HT-29 (cell line): ENCODE measurements around the gene FYB2. TPM values are rescaled to one million over a fixed set of nuclear protein-coding genes. Genes with fewer than 3 reads are reported as not detected.
A peak's percentile ranks its signal among the peaks of the same experiment; 100 is the strongest.

ENCODE experiments used
- DNase-seq: peaks from one replicate; pipeline ENCODE4 v3.0.0-alpha.2; 2015; ENCODE audit warnings: low spot score
- total RNA-seq: library from RNA; depleted of rRNA; stranded (reverse); fragments of >200 nt; shearing (Covaris generic); gene quantifications from 2 replicates; pipeline ENCODE4 v1.2.3, GENCODE V29; 2014; rRNA removed

FYB2 gene
- total RNA-seq, 1 experiment from 2014 or later, result not detected

GRCh38 chr1:56715156-56715555 is 104.0 kb downstream of the FYB2 start:
- DNase-seq, result no peak

- no peak for DNase-seq
Measured at GRCh38 chr1:56713112-56713511, 106.1 kb downstream of the FYB2 start.

- no peak for DNase-seq
Measured at GRCh38 chr1:56712150-56712549, 107.1 kb downstream of the FYB2 start.

GRCh38 chr1:56710646-56711045 is 108.6 kb downstream of the FYB2 start:
- DNase-seq, result no peak

- no peak for DNase-seq
Measured at GRCh38 chr1:56709995-56710394, 109.2 kb downstream of the FYB2 start.

GRCh38 chr1:56709269-56709880 is 109.8 kb downstream of the FYB2 start:
- peak; percentile 82 for DNase-seq

- DNase-seq, result no peak
Measured at GRCh38 chr1:56707379-56707778, 111.8 kb downstream of the FYB2 start.

GRCh38 chr1:56703747-56704146 is 115.5 kb downstream of the FYB2 start:
- DNase-seq, result no peak

GRCh38 chr1:56696663-56697062 is 122.5 kb downstream of the FYB2 start:
- no peak for DNase-seq

GRCh38 chr1:56688522-56689026 is 130.6 kb downstream of the FYB2 start:
- DNase-seq, result peak; percentile 82

GRCh38 chr1:56686169-56686568 is 133.0 kb downstream of the FYB2 start:
- no peak for DNase-seq

GRCh38 chr1:56683569-56683968 is 135.6 kb downstream of the FYB2 start:
- no peak for DNase-seq

- no peak for DNase-seq
Measured at GRCh38 chr1:56676571-56677035, 142.6 kb downstream of the FYB2 start.

GRCh38 chr1:56675763-56676162 is 143.4 kb downstream of the FYB2 start:
- no peak for DNase-seq

GRCh38 chr1:56672579-56672978 is 146.6 kb downstream of the FYB2 start:
- DNase-seq, result no peak

GRCh38 chr1:56671542-56671941 is 147.7 kb downstream of the FYB2 start:
- DNase-seq, result no peak

- no peak for DNase-seq
Measured at GRCh38 chr1:56671085-56671484, 148.1 kb downstream of the FYB2 start.

GRCh38 chr1:56670350-56670749 is 148.9 kb downstream of the FYB2 start:
- no peak for DNase-seq

Other genes with a start within 250 kb of the FYB2 start
- 3.8 and 5.4 TPM in 2 replicates for gene PLPP3, start 239.8 kb downstream of the FYB2 start, total RNA-seq
- not detected in 2 replicates for gene PRKAA2, start 174.1 kb downstream of the FYB2 start, total RNA-seq
- not detected in 2 replicates for gene C8A, start 35.4 kb upstream of the FYB2 start, total RNA-seq
- not detected in 2 replicates for gene C8B, start 146.6 kb upstream of the FYB2 start, total RNA-seq